PC-9 (cell line): ENCODE measurements around the gene HMGB2.

ENCODE experiments used
- CTCF ChIP-seq: fragments of 200-600 bp; sonication (generic); conservative IDR thresholded peaks from 2 replicates; pipeline ENCODE4 v1.6.1; 2017; ENCODE audit warnings: mixed run types, antibody characterized with exemption, mild to moderate bottlenecking, moderate library complexity
- EZH2 ChIP-seq: fragments of 200-600 bp; sonication (generic); IDR thresholded peaks from 2 replicates; pipeline ENCODE4 v1.8.0; 2017; ENCODE audit warnings: antibody characterized with exemption, low read depth

GRCh38 chr4:173345648-173346047 is 11.5 kb upstream of the HMGB2 start:
- TF ChIP-seq CTCF (no peak), EZH2 (no peak)
